ENCODE measurements around the gene IVNS1ABP. TPM values are rescaled to one million over a fixed set of nuclear protein-coding genes. Genes with fewer than 3 reads are reported as not detected.

The IVNS1ABP gene
- total RNA-seq, 2 donors from 2014 or later, result 44.4 to 58.8 TPM

DNA sequence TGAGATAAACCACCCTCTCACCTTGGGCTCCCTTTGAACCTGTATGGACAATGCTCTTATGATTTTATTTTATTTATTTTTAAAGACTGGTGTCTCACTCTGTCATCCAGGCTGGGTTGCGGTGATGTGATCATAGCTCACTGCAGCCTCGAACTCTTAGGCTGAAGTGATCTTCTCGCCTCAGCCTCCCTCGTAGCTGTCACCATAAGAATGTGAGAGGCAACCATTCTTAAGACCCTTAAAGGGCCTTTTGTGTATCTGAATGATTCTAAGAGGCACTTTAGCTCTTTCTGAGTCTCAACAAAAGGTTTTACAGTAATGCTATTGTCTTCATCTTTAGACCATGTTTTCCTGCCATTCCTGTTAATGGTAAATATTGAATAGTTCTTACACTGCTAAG, 67.0 kb downstream of the IVNS1ABP start:
- 91% methylated on average over 4 of the region's 4 CpGs for WGBS
- H3K4me3 ChIP-seq, result no peak overlapping the region

DNA sequence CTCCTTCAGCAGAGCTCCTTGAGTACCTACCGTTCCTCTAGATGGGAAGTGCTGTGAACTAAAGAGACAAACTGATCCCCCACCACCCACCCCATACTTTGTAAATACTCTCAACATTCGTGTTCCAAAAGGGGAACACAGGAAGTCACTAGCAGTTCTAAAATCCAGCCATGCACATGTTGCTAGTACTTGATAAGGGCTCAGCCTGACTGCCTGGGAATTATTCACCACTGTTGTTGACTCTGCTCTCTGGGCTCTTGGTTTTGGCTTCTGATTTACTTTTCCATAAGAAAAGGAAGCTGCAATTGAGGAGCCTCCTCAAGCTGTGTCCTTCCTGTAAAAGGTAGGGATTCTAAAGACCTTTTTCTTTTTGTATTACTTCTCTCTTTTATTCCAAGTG, 67.5 kb downstream of the IVNS1ABP start:
- DNase-seq (ENCODE audit: low spot score), result no peak
- H3K4me3 ChIP-seq, result no peak overlapping the region
- no peaks in the 10 kb centered on the region for H3K36me3 ChIP-seq
- no peaks in the 10 kb centered on the region for H3K27me3 ChIP-seq (replicated peaks; ENCODE audit: insufficient read depth)
- intact Hi-C loops (cut with DNase I), result no loop called here
- no peak for TF ChIP-seq POLR2AphosphoS5 (IDR thresholded peaks at IDR 0.05)
- no peak for TF ChIP-seq POLR2A (IDR thresholded peaks at IDR 0.05)
- TF ChIP-seq, protein P1, sequence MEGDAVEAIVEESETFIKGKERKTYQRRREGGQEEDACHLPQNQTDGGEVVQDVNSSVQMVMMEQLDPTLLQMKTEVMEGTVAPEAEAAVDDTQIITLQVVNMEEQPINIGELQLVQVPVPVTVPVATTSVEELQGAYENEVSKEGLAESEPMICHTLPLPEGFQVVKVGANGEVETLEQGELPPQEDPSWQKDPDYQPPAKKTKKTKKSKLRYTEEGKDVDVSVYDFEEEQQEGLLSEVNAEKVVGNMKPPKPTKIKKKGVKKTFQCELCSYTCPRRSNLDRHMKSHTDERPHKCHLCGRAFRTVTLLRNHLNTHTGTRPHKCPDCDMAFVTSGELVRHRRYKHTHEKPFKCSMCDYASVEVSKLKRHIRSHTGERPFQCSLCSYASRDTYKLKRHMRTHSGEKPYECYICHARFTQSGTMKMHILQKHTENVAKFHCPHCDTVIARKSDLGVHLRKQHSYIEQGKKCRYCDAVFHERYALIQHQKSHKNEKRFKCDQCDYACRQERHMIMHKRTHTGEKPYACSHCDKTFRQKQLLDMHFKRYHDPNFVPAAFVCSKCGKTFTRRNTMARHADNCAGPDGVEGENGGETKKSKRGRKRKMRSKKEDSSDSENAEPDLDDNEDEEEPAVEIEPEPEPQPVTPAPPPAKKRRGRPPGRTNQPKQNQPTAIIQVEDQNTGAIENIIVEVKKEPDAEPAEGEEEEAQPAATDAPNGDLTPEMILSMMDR (IDR thresholded peaks at IDR 0.05), result no peak
- H3K4me1 ChIP-seq (replicated peaks), result no peaks in the 10 kb centered on the region
- no peak overlapping the region for H3K27ac ChIP-seq
- no peaks in the 10 kb centered on the region for H3K9me3 ChIP-seq
- 67% methylated on average over 2 of the region's 2 CpGs for WGBS

More for the DNA sequence above, 67.0 kb downstream of the IVNS1ABP start:
- intact Hi-C loops (cut with DNase I), result no loop called here
- TF ChIP-seq, protein P1 (IDR thresholded peaks at IDR 0.05), result no peak
- TF ChIP-seq POLR2A (IDR thresholded peaks at IDR 0.05), result no peak
- TF ChIP-seq POLR2AphosphoS5 (IDR thresholded peaks at IDR 0.05), result no peak
- H3K9me3 ChIP-seq, result no peaks in the 10 kb centered on the region
- no peak overlapping the region for H3K27ac ChIP-seq
- H3K4me1 ChIP-seq (replicated peaks), result no peaks in the 10 kb centered on the region
- no peaks in the 10 kb centered on the region for H3K36me3 ChIP-seq
- DNase-seq (ENCODE audit: low spot score), result no peak
- no peaks in the 10 kb centered on the region for H3K27me3 ChIP-seq (replicated peaks; ENCODE audit: insufficient read depth)

Small RNA genes within 50 kb of the gene (small RNA-seq; reads per million reads assigned to genes)
- 0 reads per million in 2 donors for gene RF00019

Other genes starting within 250 kb of the IVNS1ABP start
- 10 to 100 TPM; 19.8 to 35.7 TPM for gene TRMT1L, start 160.3 kb downstream of the IVNS1ABP start, total RNA-seq
- 10 to 100 TPM in 1 of 2 donors, 1 to 10 TPM in 1; 7.3 to 14.3 TPM for gene SWT1, start 160.1 kb downstream of the IVNS1ABP start, total RNA-seq

Measured in prostate gland (tissue), 2 donors.